ENCODE measurements around the gene MALSU1.
"Not testable (repeated sequence)": the region's sequence is repeated elsewhere in the genome, so short reads cannot be mapped to it uniquely, and the experiment has no call there.

DNA sequence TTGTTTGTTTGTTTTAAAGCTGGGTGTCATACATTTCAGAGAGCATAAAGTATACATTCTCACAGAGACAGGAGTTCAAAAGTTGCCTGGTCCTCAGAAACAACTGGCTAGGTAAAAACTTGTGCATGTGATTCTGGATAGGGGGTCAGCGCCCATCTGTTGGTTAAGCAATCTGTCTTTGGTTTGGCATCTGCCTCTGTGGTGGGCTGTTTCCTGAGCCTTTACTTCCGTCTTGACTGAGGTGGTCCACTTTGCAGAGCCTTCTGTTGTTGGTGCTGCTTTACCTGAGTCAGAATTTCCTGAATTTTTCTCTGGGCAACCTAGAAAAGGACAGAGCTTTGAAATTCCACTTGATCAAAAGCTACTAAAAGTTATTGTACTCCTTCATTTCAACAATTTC lies 13.0 kb downstream of the MALSU1 start:
- TF ChIP-seq, protein P1, sequence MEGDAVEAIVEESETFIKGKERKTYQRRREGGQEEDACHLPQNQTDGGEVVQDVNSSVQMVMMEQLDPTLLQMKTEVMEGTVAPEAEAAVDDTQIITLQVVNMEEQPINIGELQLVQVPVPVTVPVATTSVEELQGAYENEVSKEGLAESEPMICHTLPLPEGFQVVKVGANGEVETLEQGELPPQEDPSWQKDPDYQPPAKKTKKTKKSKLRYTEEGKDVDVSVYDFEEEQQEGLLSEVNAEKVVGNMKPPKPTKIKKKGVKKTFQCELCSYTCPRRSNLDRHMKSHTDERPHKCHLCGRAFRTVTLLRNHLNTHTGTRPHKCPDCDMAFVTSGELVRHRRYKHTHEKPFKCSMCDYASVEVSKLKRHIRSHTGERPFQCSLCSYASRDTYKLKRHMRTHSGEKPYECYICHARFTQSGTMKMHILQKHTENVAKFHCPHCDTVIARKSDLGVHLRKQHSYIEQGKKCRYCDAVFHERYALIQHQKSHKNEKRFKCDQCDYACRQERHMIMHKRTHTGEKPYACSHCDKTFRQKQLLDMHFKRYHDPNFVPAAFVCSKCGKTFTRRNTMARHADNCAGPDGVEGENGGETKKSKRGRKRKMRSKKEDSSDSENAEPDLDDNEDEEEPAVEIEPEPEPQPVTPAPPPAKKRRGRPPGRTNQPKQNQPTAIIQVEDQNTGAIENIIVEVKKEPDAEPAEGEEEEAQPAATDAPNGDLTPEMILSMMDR (conservative IDR thresholded peaks at IDR 0.05 in 1 of 2, IDR thresholded peaks at IDR 0.05 in 1 of 2; ENCODE audit: low read depth in 1 of 2, low read length in 2 of 2), result not testable (repeated sequence)
- not testable (repeated sequence) for TF ChIP-seq EZH2 (IDR thresholded peaks at IDR 0.05; ENCODE audit: low read length, missing control alignments)

Measured in fibroblast of lung (primary cell).